HepG2 (cell line): Measurements from ENCODE around the gene ANKRD53. TPM values are rescaled to one million over a fixed set of nuclear protein-coding genes. Genes with fewer than 3 reads are reported as not detected.

ENCODE experiments used
- ATAC-seq: fragments of 200-7000 bp; cut with Tn5 transposase; 3 replicates; pipeline ENCODE4 v1.9.1; 2020; ENCODE audit warnings: mild to moderate bottlenecking, moderate library complexity
- BruUV-seq: library from RNA; stranded (reverse); fragments of 400-500 nt; replicated peaks from 2 replicates; lab custom pipeline; 2021; lab: Mats Ljungman, UMichigan
- CTCF ChIA-PET: fragments of 300-600 bp; formaldehyde crosslinking; extraction: SDS; loops from one replicate; lab custom pipeline; 2021; ENCODE audit warnings: low total read pairs, inconsistent platforms, low intra/inter-chr PET ratio; lab: Yijun Ruan, JAX
- POLR2A ChIA-PET: fragments of 350-600 bp; sonication (Branson Sonifier 250); formaldehyde crosslinking; loops from one replicate; lab custom pipeline; 2020; ENCODE audit warnings: antibody characterized with exemption, inconsistent platforms; lab: Yijun Ruan, JAX
- DNase-seq: peaks from one replicate; pipeline ENCODE4 v3.0.0-alpha.2; 2015; ENCODE audit warnings: low spot score
- FAIRE-seq: peaks from 3 replicates; lab custom pipeline; 2011; peaks lifted over from hg19 to GRCh38; lab: Jason Lieb, UNC
- H2AFZ ChIP-seq: one replicate; pipeline ENCODE4 v1.6.1; 2011; ENCODE audit warnings: low read length, inconsistent platforms
- H3K27ac ChIP-seq: fragments of 300-600 bp; 3 replicates; pipeline ENCODE4 v1.8.0; 2011; ENCODE audit warnings: mixed run types, mild to moderate bottlenecking, mixed read lengths, low read length, inconsistent platforms; ENCODE audit not compliant: insufficient read depth; ENCODE audit errors: extremely low read length
- H3K27me3 ChIP-seq, 2 experiments: fragments of 200-600 bp in 1 of 2; 2 replicates in 1 of 2; 3 replicates in 1 of 2; pipeline versions ENCODE4 v1.6.0 to v1.8.0; 2011; ENCODE audit warnings: low read length in 2 of 2, mild to moderate bottlenecking in 2 of 2, moderate library complexity in 2 of 2, inconsistent platforms in 1 of 2; ENCODE audit not compliant: insufficient read depth in 2 of 2, control insufficient read depth in 1 of 2
- H3K36me3 ChIP-seq, 2 experiments: fragments of 200-600 bp in 1 of 2; replicated peaks in 1 of 2; 2 replicates in 1 of 2; 3 replicates in 1 of 2; pipeline versions ENCODE4 v1.5.1 to v1.8.0; 2011; ENCODE audit warnings: low read length in 2 of 2, inconsistent platforms in 1 of 2; ENCODE audit not compliant: insufficient read depth in 2 of 2, control insufficient read depth in 1 of 2
- H3K4me1 ChIP-seq: 2 replicates; pipeline ENCODE4 v1.5.1; 2012; ENCODE audit warnings: low read length, inconsistent platforms; ENCODE audit not compliant: insufficient read depth
- H3K4me2 ChIP-seq: 2 replicates; pipeline ENCODE4 v1.6.0; 2011; ENCODE audit warnings: low read depth, low read length, inconsistent platforms
- H3K4me3 ChIP-seq, 3 experiments: fragments of 200-600 bp in 1 of 3; sonication (generic), shearing (Covaris generic) in 1 of 3; replicated peaks in 1 of 3; 2 replicates each; pipeline ENCODE4 v1.5.1; 2011 to 2016; ENCODE audit warnings: low read length in 3 of 3, inconsistent platforms in 2 of 3, low read depth in 2 of 3, mild to moderate bottlenecking in 2 of 3, control low read depth in 1 of 3, mixed read lengths in 1 of 3; ENCODE audit not compliant: insufficient read depth in 1 of 3
- H3K79me2 ChIP-seq: one replicate; pipeline ENCODE4 v1.6.1; 2011; ENCODE audit warnings: low read length, inconsistent platforms; ENCODE audit not compliant: insufficient read depth
- H3K9ac ChIP-seq: 2 replicates; pipeline ENCODE4 v1.6.0; 2011; ENCODE audit warnings: mild to moderate bottlenecking, low read depth, low read length, inconsistent platforms; ENCODE audit not compliant: insufficient read depth
- H3K9me3 ChIP-seq: 2 replicates; pipeline ENCODE4 v1.5.1; 2012; ENCODE audit warnings: mild to moderate bottlenecking, low read length
- H4K20me1 ChIP-seq: 2 replicates; pipeline ENCODE4 v1.6.0; 2011; ENCODE audit warnings: inconsistent platforms, mild to moderate bottlenecking, low read length, moderate library complexity; ENCODE audit not compliant: insufficient read depth
- ATF7-NPFF ChIP-seq: sonication (generic); formaldehyde crosslinking; IDR thresholded peaks from 2 replicates; pipeline ENCODE4 v1.8.1; 2023; ENCODE audit warnings: mild to moderate bottlenecking, low read depth, missing genetic modification reagents, moderate library complexity
- DNMT1 ChIP-seq: sonication (generic); formaldehyde crosslinking; IDR thresholded peaks from 2 replicates; pipeline ENCODE4 v1.5.1; 2020; ENCODE audit warnings: mild to moderate bottlenecking, missing genetic modification reagents
- HOXA7 ChIP-seq: sonication (generic); formaldehyde crosslinking; IDR thresholded peaks from 2 replicates; pipeline ENCODE4 v1.8.1; 2022; ENCODE audit warnings: mild to moderate bottlenecking, missing genetic modification reagents, moderate library complexity
- KMT2B ChIP-seq: IDR thresholded peaks from 2 replicates; pipeline ENCODE4 v1.6.1; 2016; ENCODE audit warnings: missing genetic modification reagents, missing compliant biosample characterization
- PAXIP1 ChIP-seq: sonication (generic); formaldehyde crosslinking; conservative IDR thresholded peaks from 2 replicates; pipeline ENCODE4 v1.4.0; 2020; ENCODE audit warnings: mild to moderate bottlenecking, missing genetic modification reagents, moderate library complexity
- WIZ ChIP-seq: sonication (generic); formaldehyde crosslinking; IDR thresholded peaks from 2 replicates; pipeline ENCODE4 v1.5.1; 2020; ENCODE audit warnings: mild to moderate bottlenecking, missing genetic modification reagents
- ZBTB8A ChIP-seq: sonication (generic); formaldehyde crosslinking; IDR thresholded peaks from 2 replicates; pipeline ENCODE4 v1.4.0; 2020; ENCODE audit warnings: mild to moderate bottlenecking, low read depth, missing genetic modification reagents, borderline replicate concordance
- ZNF124 ChIP-seq: sonication (generic); formaldehyde crosslinking; IDR thresholded peaks from 2 replicates; pipeline ENCODE4 v1.4.0; 2020; ENCODE audit warnings: missing genetic modification reagents
- ZNF431 ChIP-seq: sonication (generic); formaldehyde crosslinking; IDR thresholded peaks from 2 replicates; pipeline ENCODE4 v1.9.0; 2022; ENCODE audit warnings: missing genetic modification reagents, low read depth, mild to moderate bottlenecking, borderline replicate concordance
- ZNF556 ChIP-seq: sonication (generic); formaldehyde crosslinking; IDR thresholded peaks from 2 replicates; pipeline ENCODE4 v1.4.0; 2020; ENCODE audit warnings: mild to moderate bottlenecking, missing genetic modification reagents, borderline replicate concordance
- ZNF816 ChIP-seq: sonication (generic); formaldehyde crosslinking; IDR thresholded peaks from 2 replicates; pipeline ENCODE4 v1.8.0; 2022; ENCODE audit warnings: missing genetic modification reagents, mild to moderate bottlenecking, borderline replicate concordance
- WGBS: methylation state at CpG from one replicate; pipeline ENCODE4 v1.1.6; 2017; ENCODE audit warnings: low lambda C conversion rate; 5-methylcytosine and 5-hydroxymethylcytosine counted together
- in situ Hi-C: cut with HindIII; loops from 2 replicates; pipeline ENCODE4 v1.10.0; 2017; ENCODE audit warnings: low pct_unique_long_range_greater_than_20kb; ENCODE audit not compliant: extremely low pct_ligation_motif_present
- intact Hi-C: fragments of 100-400 bp; cut with micrococcal nuclease; formaldehyde crosslinking; loops from one replicate; pipeline ENCODE4 v1.10.0; 2022; ENCODE audit not compliant: unreplicated experiment
- polyA plus RNA-seq, 8 experiments: library from polyadenylated mRNA; depleted of rRNA in 3 of 8; stranded (reverse) in 7 of 8; unstranded in 1 of 8; fragments of >200 nt; fragmentation: Illumina TruSeq in 4 of 8; extraction: Trizol in 4 of 8; gene quantifications; 2 replicates each; pipeline versions ENCODE4 v1.2.1 to v1.2.3, GENCODE V29; 2011 to 2016; ENCODE audit warnings: low read depth in 4 of 8, missing spikeins in 1 of 8, mixed read lengths in 1 of 8; ENCODE audit not compliant: insufficient read depth in 1 of 8
- total RNA-seq, 5 experiments: library from RNA; depleted of rRNA; stranded (reverse); fragments of >200 nt; fragmentation: Illumina TruSeq; extraction: Trizol; gene quantifications; 2 replicates each; pipeline ENCODE4 v1.2.3, GENCODE V29; 2016; ENCODE audit warnings: low read depth in 1 of 5
- TF ChIP-seq, protein P1 (sequence below), 2 experiments: sonication (generic) in 1 of 2; formaldehyde crosslinking in 1 of 2; IDR thresholded peaks; 2 replicates each; pipeline versions ENCODE4 v1.4.0 to v1.6.1; 2018 to 2020; ENCODE audit warnings: missing genetic modification reagents in 2 of 2, borderline replicate concordance in 1 of 2, low read depth in 1 of 2, mild to moderate bottlenecking in 1 of 2, missing biosample characterization in 1 of 2

The ANKRD53 gene
- total and polyA plus RNA-seq, 2 of the 13 experiments (the other 11 are each of a cell fraction or from before 2014, with no cell fraction given) = 0.15 TPM; not detected in 1

GRCh38 chr2:70981866-70982810, 3.7 kb downstream of the ANKRD53 start:
- no peaks in the 10 kb centered on the region for H3K79me2 ChIP-seq
- 92% methylated on average over 13 of the region's 14 CpGs for WGBS
- H3K9ac ChIP-seq = no peak overlapping the region
- ChIA-PET CTCF (no interaction called here), POLR2A (no interaction called here)
- no peak overlapping the region for H3K27ac ChIP-seq
- H3K36me3 ChIP-seq = peaks cover 12 to 14% of the 10 kb centered on the region in 2 experiments
- in situ Hi-C loops = no loop called here
- DNase-seq (no peak), FAIRE-seq (no peak), ATAC-seq (no peak)
- H3K27me3 ChIP-seq = no peaks in the 10 kb centered on the region
- TF ChIP-seq, protein P1, sequence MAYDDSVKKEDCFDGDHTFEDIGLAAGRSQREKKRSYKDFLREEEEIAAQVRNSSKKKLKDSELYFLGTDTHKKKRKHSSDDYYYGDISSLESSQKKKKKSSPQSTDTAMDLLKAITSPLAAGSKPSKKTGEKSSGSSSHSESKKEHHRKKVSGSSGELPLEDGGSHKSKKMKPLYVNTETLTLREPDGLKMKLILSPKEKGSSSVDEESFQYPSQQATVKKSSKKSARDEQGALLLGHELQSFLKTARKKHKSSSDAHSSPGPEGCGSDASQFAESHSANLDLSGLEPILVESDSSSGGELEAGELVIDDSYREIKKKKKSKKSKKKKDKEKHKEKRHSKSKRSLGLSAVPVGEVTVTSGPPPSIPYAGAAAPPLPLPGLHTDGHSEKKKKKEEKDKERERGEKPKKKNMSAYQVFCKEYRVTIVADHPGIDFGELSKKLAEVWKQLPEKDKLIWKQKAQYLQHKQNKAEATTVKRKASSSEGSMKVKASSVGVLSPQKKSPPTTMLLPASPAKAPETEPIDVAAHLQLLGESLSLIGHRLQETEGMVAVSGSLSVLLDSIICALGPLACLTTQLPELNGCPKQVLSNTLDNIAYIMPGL (CRISPR knock-in tag; IDR thresholded peaks at IDR 0.05; ENCODE audit: borderline replicate concordance in 1 of 2, low read depth in 1 of 2) = no peak
- TF ChIP-seq ATF7-NPFF (CRISPR knock-in tag) = no peak
- TF ChIP-seq HOXA7 (CRISPR knock-in tag) = no peak
- no peak for TF ChIP-seq ZNF124 (CRISPR knock-in tag)
- no peak for TF ChIP-seq ZNF816 (CRISPR knock-in tag)
- no peak for TF ChIP-seq WIZ (CRISPR knock-in tag)
- no peak for TF ChIP-seq ZNF556
- no peak for TF ChIP-seq KMT2B (CRISPR knock-in tag)
- no peak for TF ChIP-seq PAXIP1 (CRISPR knock-in tag)
- TF ChIP-seq DNMT1 (CRISPR knock-in tag) = no peak
- TF ChIP-seq ZNF431 (CRISPR knock-in tag) = no peak
- no peak for TF ChIP-seq ZBTB8A (CRISPR knock-in tag)
- H3K4me2 ChIP-seq = no peak overlapping the region
- no peak overlapping the region for H2AFZ ChIP-seq
- no TSS peak for BruUV-seq
- H3K4me3 ChIP-seq = no peak overlapping the region
- H4K20me1 ChIP-seq = no peaks in the 10 kb centered on the region
- no peaks in the 10 kb centered on the region for H3K9me3 ChIP-seq
- intact Hi-C loops = no loop called here
- peaks cover 8% of the 10 kb centered on the region for H3K4me1 ChIP-seq
